NT2/D1 (cell line): ENCODE data around the gene RDX.

Experiments used
- DNase-seq: peaks from one replicate; pipeline ENCODE4 v3.0.0-alpha.2; 2011; ENCODE audit warnings: low read depth, low spot score
- H3K27me3 ChIP-seq: 2 replicates; pipeline ENCODE4 v1.6.0; 2011; ENCODE audit warnings: mild to moderate bottlenecking; ENCODE audit not compliant: insufficient read length, insufficient read depth
- H3K36me3 ChIP-seq: 2 replicates; pipeline ENCODE4 v1.6.1; 2011; ENCODE audit warnings: mild to moderate bottlenecking, low read length, mixed read lengths; ENCODE audit not compliant: insufficient read depth, insufficient read length
- H3K4me1 ChIP-seq: 2 replicates; pipeline ENCODE4 v1.5.1; 2011; ENCODE audit not compliant: insufficient read depth, insufficient read length
- H3K4me3 ChIP-seq: 2 replicates; pipeline ENCODE4 v1.5.1; 2011; ENCODE audit warnings: low read depth; ENCODE audit not compliant: insufficient read length
- H3K9ac ChIP-seq: 2 replicates; pipeline ENCODE4 v1.6.0; 2011; ENCODE audit warnings: low read depth; ENCODE audit not compliant: insufficient read length
- H3K9me3 ChIP-seq: 2 replicates; pipeline ENCODE4 v1.5.1; 2011; ENCODE audit warnings: mild to moderate bottlenecking, low read length; ENCODE audit not compliant: insufficient read depth
- SUZ12 ChIP-seq: IDR thresholded peaks from 2 replicates; pipeline ENCODE4 v1.6.1; 2011; ENCODE audit not compliant: insufficient read length, insufficient read depth; ENCODE audit errors: extremely low read depth
- YY1 ChIP-seq: IDR thresholded peaks from 2 replicates; pipeline ENCODE4 v1.6.1; 2011; ENCODE audit not compliant: insufficient read length, insufficient read depth
- ZNF274 ChIP-seq: IDR thresholded peaks from 2 replicates; pipeline ENCODE4 v1.6.1; 2011; ENCODE audit warnings: mild to moderate bottlenecking, low read depth, low read length

The RDX gene

GRCh38 chr11:110134110-110134509, 162.3 kb downstream of the RDX start:
- H3K36me3 ChIP-seq = peaks cover 5% of the 10 kb centered on the region
- DNase-seq = no peak
- H3K9me3 ChIP-seq = no peaks in the 10 kb centered on the region
- H3K27me3 ChIP-seq = no peaks in the 10 kb centered on the region
- no peak overlapping the region for H3K4me3 ChIP-seq
- H3K9ac ChIP-seq = no peak overlapping the region
- TF ChIP-seq SUZ12 (no peak), ZNF274 (no peak), YY1 (no peak)
- no peaks in the 10 kb centered on the region for H3K4me1 ChIP-seq

GRCh38 chr11:110133160-110133559, 163.3 kb downstream of the RDX start:
- H3K36me3 ChIP-seq = peaks cover 5% of the 10 kb centered on the region
- no peaks in the 10 kb centered on the region for H3K9me3 ChIP-seq
- no peak overlapping the region for H3K9ac ChIP-seq
- DNase-seq = no peak
- H3K4me1 ChIP-seq = no peaks in the 10 kb centered on the region
- H3K27me3 ChIP-seq = no peaks in the 10 kb centered on the region
- H3K4me3 ChIP-seq = no peak overlapping the region
- no peak for TF ChIP-seq SUZ12
- no peak for TF ChIP-seq ZNF274
- no peak for TF ChIP-seq YY1

- Histone ChIP-seq H3K4me1 (no peaks in the 10 kb centered on the region), H3K9me3 (no peaks in the 10 kb centered on the region), H3K4me3 (no peak overlapping the region), H3K36me3 (peaks cover under 1% of the 10 kb centered on the region), H3K27me3 (no peaks in the 10 kb centered on the region), H3K9ac (no peak overlapping the region)
- TF ChIP-seq ZNF274 = no peak
- TF ChIP-seq YY1 = no peak
- TF ChIP-seq SUZ12 = no peak
- no peak for DNase-seq
Measured at GRCh38 chr11:110131386-110132123, 164.9 kb downstream of the RDX start.

GRCh38 chr11:110130642-110131238, 165.7 kb downstream of the RDX start:
- no peaks in the 10 kb centered on the region for H3K4me1 ChIP-seq
- H3K4me3 ChIP-seq = no peak overlapping the region
- H3K36me3 ChIP-seq = no peaks in the 10 kb centered on the region
- TF ChIP-seq YY1 (no peak), ZNF274 (no peak), SUZ12 (no peak)
- no peaks in the 10 kb centered on the region for H3K9me3 ChIP-seq
- no peak for DNase-seq
- no peak overlapping the region for H3K9ac ChIP-seq
- no peaks in the 10 kb centered on the region for H3K27me3 ChIP-seq

GRCh38 chr11:110128161-110128560, 168.3 kb downstream of the RDX start:
- no peaks in the 10 kb centered on the region for H3K36me3 ChIP-seq
- H3K27me3 ChIP-seq = no peaks in the 10 kb centered on the region
- no peaks in the 10 kb centered on the region for H3K4me1 ChIP-seq
- no peaks in the 10 kb centered on the region for H3K9me3 ChIP-seq
- DNase-seq = peak; percentile 46
- no peak for TF ChIP-seq SUZ12
- no peak for TF ChIP-seq YY1
- TF ChIP-seq ZNF274 = no peak
- no peak overlapping the region for H3K4me3 ChIP-seq
- H3K9ac ChIP-seq = no peak overlapping the region

DNA sequence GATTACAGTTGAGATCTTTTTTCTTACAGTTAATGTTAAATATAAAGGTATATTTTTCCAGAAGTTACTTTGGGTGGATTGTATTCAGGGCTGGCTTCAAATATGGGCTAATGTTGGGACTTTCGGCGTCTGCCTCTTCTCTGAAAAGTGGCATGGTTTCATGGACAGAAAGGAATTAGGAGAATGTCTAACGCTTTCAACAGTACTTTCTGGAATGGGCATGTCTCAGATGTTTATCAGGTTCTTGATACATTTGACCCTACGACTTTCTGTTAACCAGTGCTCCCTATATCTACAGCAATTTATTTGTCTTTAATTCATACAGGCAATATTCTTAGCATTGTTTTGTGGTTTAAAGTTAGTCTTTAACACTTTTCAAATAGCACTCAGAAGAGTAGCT, 169.5 kb downstream of the RDX start:
- Histone ChIP-seq H3K4me1 (no peaks in the 10 kb centered on the region), H3K4me3 (no peak overlapping the region), H3K9me3 (no peaks in the 10 kb centered on the region), H3K36me3 (no peaks in the 10 kb centered on the region), H3K27me3 (no peaks in the 10 kb centered on the region), H3K9ac (no peak overlapping the region)
- no peak for DNase-seq
- TF ChIP-seq SUZ12 (no peak), ZNF274 (no peak), YY1 (no peak)

GRCh38 chr11:110125632-110126031, 170.8 kb downstream of the RDX start:
- Histone ChIP-seq H3K9ac (no peak overlapping the region), H3K4me3 (no peak overlapping the region), H3K4me1 (no peaks in the 10 kb centered on the region), H3K9me3 (no peaks in the 10 kb centered on the region), H3K27me3 (no peaks in the 10 kb centered on the region), H3K36me3 (no peaks in the 10 kb centered on the region)
- no peak for DNase-seq
- no peak for TF ChIP-seq YY1
- TF ChIP-seq ZNF274 = no peak
- no peak for TF ChIP-seq SUZ12
